Activated CD8-positive, alpha-beta memory T cell treated with anti-CD3 and anti-CD28 coated beads, Interleukin-2, amount 50 U/mL, for 1 hour (primary cell): Measurements from ENCODE around the gene ARID3B.
"Not testable (repeated sequence)": the region's sequence is repeated elsewhere in the genome, so short reads cannot be mapped to it uniquely, and the experiment has no call there.

Experiments used
- DNase-seq: peaks from one replicate; pipeline ENCODE4 v3.0.0-alpha.2; 2020; ENCODE audit errors: extremely low read depth

ARID3B gene

GRCh38 chr15:74568594-74568993 lies 27.6 kb downstream of the ARID3B start:
- no peak for DNase-seq

- no peak for DNase-seq
Measured at GRCh38 chr15:74569731-74570070, 28.7 kb downstream of the ARID3B start.

- no peak for DNase-seq
Measured at GRCh38 chr15:74571191-74571590, 30.2 kb downstream of the ARID3B start.

- no peak for DNase-seq
Measured at GRCh38 chr15:74573987-74574386, 33.0 kb downstream of the ARID3B start.

GRCh38 chr15:74578496-74578994 lies 37.5 kb downstream of the ARID3B start:
- no peak for DNase-seq

GRCh38 chr15:74579001-74579400 lies 38.0 kb downstream of the ARID3B start:
- no peak for DNase-seq

- no peak for DNase-seq
Measured at GRCh38 chr15:74580538-74581350, 39.7 kb downstream of the ARID3B start.

GRCh38 chr15:74584204-74584603 lies 43.2 kb downstream of the ARID3B start:
- no peak for DNase-seq

GRCh38 chr15:74584779-74585178 lies 43.8 kb downstream of the ARID3B start:
- DNase-seq, result no peak

- no peak for DNase-seq
Measured at GRCh38 chr15:74585191-74585590, 44.2 kb downstream of the ARID3B start.

- no peak for DNase-seq
Measured at GRCh38 chr15:74585857-74586256, 44.8 kb downstream of the ARID3B start.

GRCh38 chr15:74589826-74590225 lies 48.8 kb downstream of the ARID3B start:
- DNase-seq, result no peak

- DNase-seq, result no peak
Measured at GRCh38 chr15:74592222-74592621, 51.2 kb downstream of the ARID3B start.

GRCh38 chr15:74593122-74593521 lies 52.1 kb downstream of the ARID3B start:
- no peak for DNase-seq

- no peak for DNase-seq
Measured at GRCh38 chr15:74594455-74594854, 53.4 kb downstream of the ARID3B start.

- DNase-seq, result no peak
Measured at GRCh38 chr15:74595271-74595670, 54.3 kb downstream of the ARID3B start.

GRCh38 chr15:74596736-74597135 lies 55.7 kb downstream of the ARID3B start:
- DNase-seq, result not testable (repeated sequence)

GRCh38 chr15:74597146-74597705 lies 56.2 kb downstream of the ARID3B start:
- DNase-seq, result not testable (repeated sequence)

- peak; percentile 69 for DNase-seq
Measured at GRCh38 chr15:74598126-74598842, 57.3 kb downstream of the ARID3B start.

GRCh38 chr15:74599156-74599555 lies 58.1 kb downstream of the ARID3B start:
- no peak for DNase-seq

- DNase-seq, result no peak
Measured at GRCh38 chr15:74603026-74603788, 62.2 kb downstream of the ARID3B start.
